NT2/D1 (cell line): ENCODE results near the gene LAMB1.

Experiments
- DNase-seq: peaks from one replicate; pipeline ENCODE4 v3.0.0-alpha.2; 2011; ENCODE audit warnings: low read depth, low spot score
- H3K27me3 ChIP-seq: 2 replicates; pipeline ENCODE4 v1.6.0; 2011; ENCODE audit warnings: mild to moderate bottlenecking; ENCODE audit not compliant: insufficient read length, insufficient read depth
- H3K36me3 ChIP-seq: 2 replicates; pipeline ENCODE4 v1.6.1; 2011; ENCODE audit warnings: mild to moderate bottlenecking, low read length, mixed read lengths; ENCODE audit not compliant: insufficient read depth, insufficient read length
- H3K4me1 ChIP-seq: 2 replicates; pipeline ENCODE4 v1.5.1; 2011; ENCODE audit not compliant: insufficient read depth, insufficient read length
- H3K4me3 ChIP-seq: 2 replicates; pipeline ENCODE4 v1.5.1; 2011; ENCODE audit warnings: low read depth; ENCODE audit not compliant: insufficient read length
- H3K9ac ChIP-seq: 2 replicates; pipeline ENCODE4 v1.6.0; 2011; ENCODE audit warnings: low read depth; ENCODE audit not compliant: insufficient read length
- H3K9me3 ChIP-seq: 2 replicates; pipeline ENCODE4 v1.5.1; 2011; ENCODE audit warnings: mild to moderate bottlenecking, low read length; ENCODE audit not compliant: insufficient read depth
- SUZ12 ChIP-seq: IDR thresholded peaks from 2 replicates; pipeline ENCODE4 v1.6.1; 2011; ENCODE audit not compliant: insufficient read length, insufficient read depth; ENCODE audit errors: extremely low read depth
- YY1 ChIP-seq: IDR thresholded peaks from 2 replicates; pipeline ENCODE4 v1.6.1; 2011; ENCODE audit not compliant: insufficient read length, insufficient read depth
- ZNF274 ChIP-seq: IDR thresholded peaks from 2 replicates; pipeline ENCODE4 v1.6.1; 2011; ENCODE audit warnings: mild to moderate bottlenecking, low read depth, low read length

LAMB1 gene

GRCh38 chr7:108009873-108010272 lies 6.9 kb upstream of the LAMB1 start:
- Histone ChIP-seq H3K27me3 (peaks cover 16% of the 10 kb centered on the region), H3K4me1 (no peaks in the 10 kb centered on the region), H3K9ac (no peak overlapping the region), H3K4me3 (no peak overlapping the region), H3K36me3 (no peaks in the 10 kb centered on the region), H3K9me3 (no peaks in the 10 kb centered on the region)
- DNase-seq = no peak
- no peak for TF ChIP-seq YY1
- no peak for TF ChIP-seq ZNF274
- no peak for TF ChIP-seq SUZ12

GRCh38 chr7:108008827-108009226 lies 5.9 kb upstream of the LAMB1 start:
- Histone ChIP-seq H3K36me3 (no peaks in the 10 kb centered on the region), H3K27me3 (peaks cover 23% of the 10 kb centered on the region), H3K9ac (no peak overlapping the region), H3K4me1 (no peaks in the 10 kb centered on the region), H3K4me3 (no peak overlapping the region), H3K9me3 (no peaks in the 10 kb centered on the region)
- no peak for TF ChIP-seq YY1
- no peak for DNase-seq

GRCh38 chr7:108008240-108008639 lies 5.3 kb upstream of the LAMB1 start:
- DNase-seq = no peak
- TF ChIP-seq YY1 (no peak), SUZ12 (no peak), ZNF274 (no peak)
- no peaks in the 10 kb centered on the region for H3K9me3 ChIP-seq
- H3K9ac ChIP-seq = no peak overlapping the region
- H3K27me3 ChIP-seq = peaks cover 28% of the 10 kb centered on the region
- H3K36me3 ChIP-seq = no peaks in the 10 kb centered on the region
- H3K4me1 ChIP-seq = no peaks in the 10 kb centered on the region
- H3K4me3 ChIP-seq = no peak overlapping the region

GRCh38 chr7:108007762-108008161 lies 4.8 kb upstream of the LAMB1 start:
- peaks cover 28% of the 10 kb centered on the region for H3K27me3 ChIP-seq
- no peaks in the 10 kb centered on the region for H3K9me3 ChIP-seq
- no peak overlapping the region for H3K9ac ChIP-seq
- TF ChIP-seq ZNF274 = no peak
- no peak for TF ChIP-seq YY1
- H3K36me3 ChIP-seq = no peaks in the 10 kb centered on the region
- H3K4me3 ChIP-seq = no peak overlapping the region
- no peak for DNase-seq
- H3K4me1 ChIP-seq = no peaks in the 10 kb centered on the region

GRCh38 chr7:108007261-108007660 lies 4.3 kb upstream of the LAMB1 start:
- Histone ChIP-seq H3K9me3 (no peaks in the 10 kb centered on the region), H3K27me3 (peaks cover 28% of the 10 kb centered on the region), H3K4me1 (no peaks in the 10 kb centered on the region), H3K36me3 (no peaks in the 10 kb centered on the region), H3K4me3 (no peak overlapping the region), H3K9ac (no peak overlapping the region)
- no peak for TF ChIP-seq ZNF274
- TF ChIP-seq SUZ12 = no peak
- TF ChIP-seq YY1 = no peak
- DNase-seq = no peak

- DNase-seq = no peak
- Histone ChIP-seq H3K4me3 (peak overlapping the region; percentile 5), H3K9ac (no peak overlapping the region)
These were observed 1.5 kb upstream of the LAMB1 start for GRCh38 chr7:108004220-108005142.

GRCh38 chr7:108003599-108003935 lies 606 bp upstream of the LAMB1 start:
- Histone ChIP-seq H3K27me3 (peaks cover 28% of the 10 kb centered on the region), H3K36me3 (peaks cover 35% of the 10 kb centered on the region), H3K9me3 (no peaks in the 10 kb centered on the region), H3K4me3 (peak overlapping the region; percentile 89), H3K4me1 (peaks cover 1% of the 10 kb centered on the region), H3K9ac (no peak overlapping the region)
- DNase-seq = no peak
- TF ChIP-seq ZNF274 (no peak), SUZ12 (no peak), YY1 (no peak)

More at GRCh38 chr7:108004220-108005142, 1.5 kb upstream of the LAMB1 start:
- peaks cover 28% of the 10 kb centered on the region for H3K27me3 ChIP-seq
- TF ChIP-seq SUZ12 (no peak), ZNF274 (no peak), YY1 (no peak)
- no peaks in the 10 kb centered on the region for H3K4me1 ChIP-seq
- no peaks in the 10 kb centered on the region for H3K9me3 ChIP-seq
- peaks cover 26% of the 10 kb centered on the region for H3K36me3 ChIP-seq
